Sigmoid colon (tissue), 7 donors: Measurements from ENCODE around the gene CFAP61. TPM values are rescaled to one million over a fixed set of nuclear protein-coding genes. Genes with fewer than 3 reads are reported as not detected.

Source experiments
- DNase-seq: peaks from one replicate; pipeline ENCODE4 v3.0.0-alpha.2; 2019
- H3K27ac ChIP-seq, 4 donors: fragments of 200-600 bp; sonication (generic); one replicate each; pipeline ENCODE4 v1.5.1; 2016 to 2019; ENCODE audit warnings: mild to moderate bottlenecking in 1 of 4
- H3K27me3 ChIP-seq, 3 donors: fragments of 200-600 bp; sonication (generic); one replicate each; pipeline ENCODE4 v1.5.1; 2019; ENCODE audit warnings: mild to moderate bottlenecking in 1 of 3
- H3K36me3 ChIP-seq, 4 donors: fragments of 200-600 bp; sonication (generic); one replicate each; pipeline ENCODE4 v1.5.1; 2016 to 2019
- H3K4me1 ChIP-seq, 4 donors: fragments of 200-600 bp; sonication (generic); one replicate each; pipeline ENCODE4 v1.5.1; 2017 to 2019
- H3K4me3 ChIP-seq, 4 donors: fragments of 200-600 bp; sonication (generic); one replicate each; pipeline ENCODE4 v1.5.1; 2017 to 2019; ENCODE audit warnings: mild to moderate bottlenecking in 2 of 4, moderate library complexity in 1 of 4
- H3K9me3 ChIP-seq, 4 donors: fragments of 200-600 bp in 3 of 4; sonication (generic) in 3 of 4; one replicate each; pipeline versions ENCODE4 v1.5.1 to v1.6.1; 2013 to 2019
- EP300 ChIP-seq, 4 donors: sonication (generic); formaldehyde crosslinking; IDR thresholded peaks; one replicate each; pipeline ENCODE4 v1.6.1; 2017; ENCODE audit warnings: antibody characterized with exemption in 4 of 4
- POLR2A ChIP-seq, 2 donors: fragments of 450-650 bp; IDR thresholded peaks; one replicate each; pipeline ENCODE4 v1.6.1; 2016; ENCODE audit warnings: antibody characterized with exemption in 2 of 2, mild to moderate bottlenecking in 2 of 2, moderate library complexity in 2 of 2
- POLR2AphosphoS5 ChIP-seq, 4 donors: sonication (generic); formaldehyde crosslinking; IDR thresholded peaks; one replicate each; pipeline ENCODE4 v1.6.1; 2017; ENCODE audit warnings: antibody characterized with exemption in 4 of 4
- WGBS, 2 donors: extraction: QIAGEN DNeasy Blood & Tissue Kit; methylation state at CpG; one replicate each; pipeline ENCODE4 v1.1.7; 2013; 5-methylcytosine and 5-hydroxymethylcytosine counted together
- intact Hi-C: fragments of 100-400 bp; cut with DNase I; formaldehyde crosslinking; loops from one replicate; pipeline ENCODE4 v1.15.1; 2023
- polyA plus RNA-seq, 3 donors: library from polyadenylated mRNA; stranded (reverse); fragments of 200-250 nt; gene quantifications; one replicate each; pipeline ENCODE4 v1.2.3, GENCODE V29; 2013
- total RNA-seq, 4 donors: library from RNA; depleted of rRNA; stranded (reverse); fragments of >200 nt; gene quantifications; one replicate each; pipeline ENCODE4 v1.1.0, GENCODE V29; 2016
- TF ChIP-seq, protein P1 (sequence below), 4 experiments: fragments of 450-650 bp in 3 of 4; fragments of 200-600 bp in 1 of 4; IDR thresholded peaks; one replicate each; pipeline ENCODE4 v1.5.1; 2016 to 2019; ENCODE audit warnings: antibody characterized with exemption in 4 of 4, mild to moderate bottlenecking in 3 of 4, moderate library complexity in 2 of 4
- donor health status: healthy with polysubstance abuse.
- donor health status: Bipolar disorder and iron deficiency.
- donor health status: healthy.

The CFAP61 gene
- total and polyA plus RNA-seq, 7 donors: 0.15 to 2.0 (median 0.44) TPM; not detected in 3

- WGBS, 2 donors: 40 to 70% methylated on average over 15 of the region's 15 CpGs
- Histone ChIP-seq H3K27me3 (no peaks in the 10 kb centered on the region), H3K36me3 (no peaks in the 10 kb centered on the region), H3K4me3 (no peak overlapping the region), H3K4me1 (no peaks in the 10 kb centered on the region), H3K9me3 (no peaks in the 10 kb centered on the region), H3K27ac (no peak overlapping the region)
- intact Hi-C loops: no loop called here
- no peak for DNase-seq
- TF ChIP-seq, protein P1, sequence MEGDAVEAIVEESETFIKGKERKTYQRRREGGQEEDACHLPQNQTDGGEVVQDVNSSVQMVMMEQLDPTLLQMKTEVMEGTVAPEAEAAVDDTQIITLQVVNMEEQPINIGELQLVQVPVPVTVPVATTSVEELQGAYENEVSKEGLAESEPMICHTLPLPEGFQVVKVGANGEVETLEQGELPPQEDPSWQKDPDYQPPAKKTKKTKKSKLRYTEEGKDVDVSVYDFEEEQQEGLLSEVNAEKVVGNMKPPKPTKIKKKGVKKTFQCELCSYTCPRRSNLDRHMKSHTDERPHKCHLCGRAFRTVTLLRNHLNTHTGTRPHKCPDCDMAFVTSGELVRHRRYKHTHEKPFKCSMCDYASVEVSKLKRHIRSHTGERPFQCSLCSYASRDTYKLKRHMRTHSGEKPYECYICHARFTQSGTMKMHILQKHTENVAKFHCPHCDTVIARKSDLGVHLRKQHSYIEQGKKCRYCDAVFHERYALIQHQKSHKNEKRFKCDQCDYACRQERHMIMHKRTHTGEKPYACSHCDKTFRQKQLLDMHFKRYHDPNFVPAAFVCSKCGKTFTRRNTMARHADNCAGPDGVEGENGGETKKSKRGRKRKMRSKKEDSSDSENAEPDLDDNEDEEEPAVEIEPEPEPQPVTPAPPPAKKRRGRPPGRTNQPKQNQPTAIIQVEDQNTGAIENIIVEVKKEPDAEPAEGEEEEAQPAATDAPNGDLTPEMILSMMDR (IDR thresholded peaks at IDR 0.05): no peak
- TF ChIP-seq EP300 (IDR thresholded peaks at IDR 0.05): no peak
- no peak for TF ChIP-seq POLR2A (IDR thresholded peaks at IDR 0.05)
- no peak for TF ChIP-seq POLR2AphosphoS5 (IDR thresholded peaks at IDR 0.05)
Measured at GRCh38 chr20:20073801-20074371, 21.6 kb downstream of the CFAP61 start.

DNA sequence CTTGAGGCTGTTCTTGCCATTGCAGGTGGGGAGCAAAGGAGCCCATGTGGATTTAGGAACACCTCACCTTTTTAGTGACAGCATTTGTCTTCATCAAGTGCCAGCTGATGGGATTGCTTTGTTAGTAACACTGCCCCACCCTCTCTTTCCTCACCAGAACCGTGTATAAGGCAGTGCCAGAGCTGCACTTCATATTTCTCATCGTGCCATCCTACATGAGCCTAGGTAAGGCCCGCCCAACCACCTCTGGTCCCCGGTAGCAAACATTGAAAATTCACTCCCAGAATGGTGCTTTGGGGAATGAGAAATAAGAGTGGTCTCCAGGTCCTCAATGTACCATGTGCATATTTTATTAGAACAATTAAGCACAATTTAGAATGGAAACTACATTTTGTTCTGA, 22.7 kb downstream of the CFAP61 start:
- no peaks in the 10 kb centered on the region for H3K9me3 ChIP-seq
- DNase-seq: no peak
- no peak overlapping the region for H3K27ac ChIP-seq
- 76 to 87% methylated on average over 4 of the region's 4 CpGs for WGBS, 2 donors
- TF ChIP-seq POLR2A (IDR thresholded peaks at IDR 0.05): no peak
- TF ChIP-seq, protein P1 (IDR thresholded peaks at IDR 0.05): no peak
- no peak for TF ChIP-seq POLR2AphosphoS5 (IDR thresholded peaks at IDR 0.05)
- TF ChIP-seq EP300 (IDR thresholded peaks at IDR 0.05): no peak
- intact Hi-C loops: no loop called here
- no peaks in the 10 kb centered on the region for H3K36me3 ChIP-seq
- no peaks in the 10 kb centered on the region for H3K27me3 ChIP-seq
- no peaks in the 10 kb centered on the region for H3K4me1 ChIP-seq
- no peak overlapping the region for H3K4me3 ChIP-seq

- TF ChIP-seq POLR2A (IDR thresholded peaks at IDR 0.05) (no peak), POLR2AphosphoS5 (IDR thresholded peaks at IDR 0.05) (no peak), EP300 (IDR thresholded peaks at IDR 0.05) (no peak)
- TF ChIP-seq, protein P1 (IDR thresholded peaks at IDR 0.05): no peak
- intact Hi-C loops: no loop called here
- no peaks in the 10 kb centered on the region for H3K27me3 ChIP-seq
- H3K4me3 ChIP-seq: no peak overlapping the region
- H3K27ac ChIP-seq: no peak overlapping the region
- 83 to 90% methylated on average over 9 of the region's 9 CpGs for WGBS, 2 donors
- no peak for DNase-seq
- no peaks in the 10 kb centered on the region for H3K4me1 ChIP-seq
- no peaks in the 10 kb centered on the region for H3K36me3 ChIP-seq
- H3K9me3 ChIP-seq: no peaks in the 10 kb centered on the region
Measured at GRCh38 chr20:20076297-20077065, 24.1 kb downstream of the CFAP61 start.

GRCh38 chr20:20078041-20078440, 25.7 kb downstream of the CFAP61 start:
- Histone ChIP-seq H3K9me3 (no peaks in the 10 kb centered on the region), H3K27ac (no peak overlapping the region), H3K36me3 (no peaks in the 10 kb centered on the region), H3K27me3 (no peaks in the 10 kb centered on the region), H3K4me1 (no peaks in the 10 kb centered on the region), H3K4me3 (no peak overlapping the region)
- intact Hi-C loops: no loop called here
- DNase-seq: no peak
- 90 to 94% methylated on average over 4 of the region's 4 CpGs for WGBS, 2 donors
- TF ChIP-seq EP300 (IDR thresholded peaks at IDR 0.05) (no peak), POLR2A (IDR thresholded peaks at IDR 0.05) (no peak), POLR2AphosphoS5 (IDR thresholded peaks at IDR 0.05) (no peak)
- TF ChIP-seq, protein P1 (IDR thresholded peaks at IDR 0.05): no peak
